ENCODE measurements around the gene MOB2.

MOB2 gene, protein sequence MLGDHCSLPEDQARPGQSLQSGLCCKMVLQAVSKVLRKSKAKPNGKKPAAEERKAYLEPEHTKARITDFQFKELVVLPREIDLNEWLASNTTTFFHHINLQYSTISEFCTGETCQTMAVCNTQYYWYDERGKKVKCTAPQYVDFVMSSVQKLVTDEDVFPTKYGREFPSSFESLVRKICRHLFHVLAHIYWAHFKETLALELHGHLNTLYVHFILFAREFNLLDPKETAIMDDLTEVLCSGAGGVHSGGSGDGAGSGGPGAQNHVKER

GRCh38 chr11:1486054-1486825 lies at the start of gene MOB2:
Gene MOB2, minus strand, starts transcription at chr11:1486779. Its CDS starts 223 bp downstream, at chr11:1486556.
- peak; percentile 66 for DNase-seq (ENCODE audit: low spot score)

GRCh38 chr11:1534682-1535081 lies 48.1 kb upstream of the MOB2 start:
- no peak for DNase-seq (ENCODE audit: low spot score)

- no peak for DNase-seq (ENCODE audit: low spot score)
Observed at GRCh38 chr11:1534171-1534570, 47.6 kb upstream of the MOB2 start.

- DNase-seq (ENCODE audit: low spot score) = no peak
Observed at GRCh38 chr11:1533342-1533725, 46.8 kb upstream of the MOB2 start.

GRCh38 chr11:1532606-1533341 lies 46.2 kb upstream of the MOB2 start:
- peak; percentile 86 for DNase-seq (ENCODE audit: low spot score)

GRCh38 chr11:1532014-1532586 lies 45.5 kb upstream of the MOB2 start:
- no peak for DNase-seq (ENCODE audit: low spot score)

DNA sequence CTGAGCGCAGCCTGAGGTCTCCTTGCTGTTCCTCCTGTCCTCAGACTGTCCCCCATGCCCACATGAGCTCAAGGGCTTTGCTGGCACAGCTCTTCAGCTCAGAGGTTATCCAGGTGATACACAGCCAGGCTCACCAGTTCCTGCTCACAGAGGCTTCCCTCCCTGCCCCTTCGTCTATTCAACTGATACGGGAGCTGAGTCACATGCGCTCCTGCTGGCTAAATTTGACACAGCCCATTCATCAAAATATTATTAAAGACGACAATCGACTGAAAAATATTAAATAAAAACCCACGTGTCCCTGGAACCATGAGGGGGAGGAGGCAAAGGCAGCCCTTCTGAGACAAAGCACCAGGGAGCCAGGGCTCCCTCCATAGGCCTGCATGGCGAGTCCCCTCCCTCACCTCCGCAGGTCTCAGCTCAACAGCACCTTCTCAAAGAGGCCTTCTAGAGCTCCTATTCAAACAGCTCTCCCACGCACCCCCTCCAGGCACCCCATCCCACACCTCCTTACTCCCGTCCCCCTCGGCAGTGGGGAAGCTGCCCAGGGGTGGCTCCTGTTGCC lies 45.0 kb upstream of the MOB2 start:
- DNase-seq (ENCODE audit: low spot score) = no peak

DNA sequence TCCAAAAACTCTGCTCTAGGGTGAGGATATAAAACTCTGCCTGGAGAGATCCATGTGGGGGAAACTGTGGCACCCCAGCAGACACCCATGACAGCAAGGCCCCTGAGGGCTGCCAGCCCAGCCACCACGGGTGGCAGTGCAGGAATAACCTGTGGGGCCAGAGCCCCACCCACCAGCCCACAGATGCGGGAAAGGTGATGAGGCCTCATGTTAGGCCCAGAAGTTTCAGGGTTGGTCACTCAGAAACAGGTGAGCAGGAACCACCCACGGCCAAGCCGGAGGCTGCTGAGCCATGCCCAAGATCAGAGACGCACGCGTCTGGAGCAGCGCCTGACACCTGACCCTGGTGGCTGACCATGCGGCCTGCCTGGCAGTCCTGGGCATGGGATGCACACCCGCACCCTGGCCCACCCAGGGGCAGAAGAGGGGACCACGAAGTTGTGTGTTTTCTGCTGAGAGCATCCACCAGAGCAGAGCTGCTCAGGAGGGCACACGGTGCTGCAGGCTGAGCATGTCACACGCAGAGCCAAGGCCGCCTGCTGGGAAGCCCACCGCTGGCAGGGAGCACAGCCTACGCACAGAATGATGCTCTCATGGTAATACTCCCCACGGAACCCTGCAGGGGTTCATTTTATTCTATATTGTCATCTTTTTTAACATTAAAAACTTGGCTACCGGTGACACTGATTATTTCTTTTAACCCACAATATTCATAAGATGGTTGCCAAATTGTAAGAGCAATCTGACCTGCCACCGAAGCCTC lies 44.3 kb upstream of the MOB2 start:
- DNase-seq (ENCODE audit: low spot score) = no peak

DNA sequence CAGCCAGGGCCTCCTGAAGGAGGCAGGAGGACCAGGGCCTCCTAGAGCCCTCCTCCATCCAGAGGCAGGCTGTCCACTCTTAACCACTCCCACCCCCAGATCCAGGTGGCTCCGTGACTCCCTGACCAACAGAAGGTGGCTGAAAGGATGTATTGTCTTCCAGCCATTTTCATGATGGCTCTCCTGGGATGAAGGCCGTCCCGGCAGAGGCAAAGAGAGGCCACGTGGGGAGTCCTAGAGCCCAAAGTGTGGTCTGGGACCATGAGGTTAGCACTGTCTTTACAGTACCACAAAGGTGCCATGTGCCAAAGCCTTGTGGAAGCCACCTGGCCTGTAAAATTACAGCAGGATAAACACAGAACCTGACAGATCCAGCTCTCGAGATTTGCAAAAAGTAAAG lies 43.2 kb upstream of the MOB2 start:
- DNase-seq (ENCODE audit: low spot score) = no peak

- no peak for DNase-seq (ENCODE audit: low spot score)
Observed at GRCh38 chr11:1529286-1529685, 42.7 kb upstream of the MOB2 start.

GRCh38 chr11:1528710-1529109 lies 42.1 kb upstream of the MOB2 start:
- no peak for DNase-seq (ENCODE audit: low spot score)

- no peak for DNase-seq (ENCODE audit: low spot score)
Observed at GRCh38 chr11:1526785-1527184, 40.2 kb upstream of the MOB2 start.

DNA sequence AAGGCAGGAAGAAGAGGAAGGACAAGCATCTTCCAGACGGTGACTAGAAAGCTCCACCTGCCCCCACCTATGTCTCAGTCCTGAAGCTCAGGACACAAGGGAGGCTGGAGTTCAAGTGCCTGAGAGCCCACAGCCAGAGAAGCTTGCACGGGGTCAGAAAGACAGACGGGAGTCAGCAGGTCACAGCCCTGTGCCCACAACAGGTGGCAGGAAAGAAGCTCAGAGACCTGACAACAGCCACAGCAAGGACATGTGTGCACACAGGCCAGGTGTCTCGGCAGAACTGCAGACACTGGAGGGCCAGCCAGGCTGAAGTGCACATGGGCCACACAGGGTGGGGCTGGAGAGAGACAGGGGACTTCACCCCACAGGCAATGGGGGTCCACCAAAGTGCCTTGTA lies 37.2 kb upstream of the MOB2 start:
- no peak for DNase-seq (ENCODE audit: low spot score)

DNA sequence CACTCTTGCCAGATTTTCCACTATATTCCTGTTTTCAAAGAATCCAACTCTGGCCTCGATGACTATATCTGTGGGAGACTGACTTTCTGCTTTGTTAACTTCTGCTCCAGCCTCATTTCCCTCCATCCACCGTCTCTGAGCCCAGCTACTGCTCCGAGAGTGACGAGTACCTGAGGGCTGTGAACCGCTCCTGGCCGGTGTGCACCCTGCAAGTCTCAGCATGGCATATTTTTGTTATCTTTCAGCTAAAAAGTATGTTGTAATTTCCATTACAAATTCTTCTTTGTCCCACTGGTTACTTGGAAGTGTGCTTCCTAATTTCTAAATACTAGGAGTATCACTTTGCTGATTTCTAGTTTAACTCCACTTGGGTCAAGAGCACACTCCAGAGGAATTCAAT lies 36.5 kb upstream of the MOB2 start:
- DNase-seq (ENCODE audit: low spot score) = no peak

GRCh38 chr11:1522081-1522424 lies 35.5 kb upstream of the MOB2 start:
- DNase-seq (ENCODE audit: low spot score) = no peak

DNA sequence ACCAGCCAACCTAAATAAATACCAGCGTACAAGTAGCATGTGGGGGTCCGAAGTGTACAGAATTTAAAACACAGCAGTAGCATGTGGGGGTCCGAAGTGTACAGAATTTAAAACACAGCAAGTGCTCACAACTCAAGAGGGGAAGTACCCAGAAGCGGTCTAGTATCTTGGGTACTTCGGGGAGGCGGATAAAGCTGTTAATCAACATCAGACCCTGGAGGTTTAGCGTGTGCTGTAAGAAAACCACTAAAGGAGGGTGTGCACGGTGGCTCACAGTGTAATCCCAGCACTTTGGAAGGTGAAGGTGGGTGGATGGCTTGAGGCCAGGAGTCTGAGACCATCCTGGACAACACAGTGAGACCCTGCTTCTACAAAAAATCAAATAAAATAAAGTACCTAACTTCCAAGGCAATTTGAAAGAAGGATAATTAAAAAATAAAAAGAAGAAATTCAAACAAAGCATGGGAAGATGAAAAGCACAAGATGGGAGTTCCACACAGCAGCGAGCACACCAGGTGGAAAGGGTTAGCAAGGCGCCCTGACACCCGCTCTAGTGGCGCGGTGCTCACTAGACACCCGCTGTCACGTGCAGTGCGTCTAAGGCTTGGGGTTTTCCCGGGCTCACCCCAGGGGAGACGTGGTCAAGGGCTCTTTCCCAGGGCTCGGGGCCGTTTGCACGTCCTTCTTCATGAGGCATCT lies 35.0 kb upstream of the MOB2 start:
- DNase-seq (ENCODE audit: low spot score) = no peak

DNA sequence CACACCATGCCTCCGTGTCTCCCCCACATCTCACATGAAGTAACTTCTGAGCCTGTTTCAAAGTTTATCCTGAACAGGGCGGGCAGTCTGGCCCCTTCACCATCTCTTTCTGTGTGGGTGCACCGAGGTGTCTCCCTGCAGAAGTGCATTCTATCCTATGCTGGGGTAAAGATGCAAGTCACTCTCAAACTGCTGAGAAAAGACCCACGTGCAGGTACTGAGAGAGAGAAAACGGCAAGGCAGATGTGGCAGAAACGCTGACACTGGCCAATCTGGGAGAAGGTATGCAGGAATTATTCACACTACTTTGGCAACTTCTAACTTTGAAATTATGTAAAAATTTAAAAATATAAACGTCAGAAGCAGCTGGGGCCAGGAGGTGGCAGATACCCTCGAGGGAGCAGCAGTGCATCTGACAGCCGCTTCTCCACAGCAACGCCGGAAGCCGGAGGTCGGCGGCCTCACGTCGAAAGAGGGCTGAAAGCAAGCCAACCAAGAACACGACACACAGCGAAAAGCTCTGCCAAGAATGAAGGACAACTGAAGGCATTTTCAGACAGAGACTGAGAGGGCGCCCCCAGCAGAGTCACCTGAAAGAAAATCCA lies 34.2 kb upstream of the MOB2 start:
- no peak for DNase-seq (ENCODE audit: low spot score)

DNA sequence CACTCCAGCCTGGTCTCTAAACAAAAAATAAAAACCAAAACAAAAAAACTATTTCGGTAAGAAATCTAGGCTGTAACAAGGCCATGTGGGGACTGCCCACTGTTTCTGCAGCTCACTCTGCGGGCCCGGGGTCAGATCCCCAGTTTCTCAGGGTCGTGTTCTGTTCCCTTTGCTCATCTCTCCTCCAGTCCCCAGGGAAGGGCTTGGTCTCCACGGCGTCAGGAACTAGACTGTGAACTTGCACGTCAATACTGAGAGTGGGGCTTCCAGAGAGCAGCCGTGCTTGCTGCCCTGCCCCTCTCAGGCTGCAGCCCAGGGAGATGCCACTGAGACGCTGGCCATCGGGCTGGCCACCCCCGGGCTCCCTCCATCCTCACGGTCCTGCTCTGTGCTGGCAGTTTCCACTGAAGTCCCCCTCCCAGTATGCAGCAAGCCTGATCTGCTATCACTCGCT lies 33.7 kb upstream of the MOB2 start:
- no peak for DNase-seq (ENCODE audit: low spot score)

GRCh38 chr11:1519028-1520010 lies 32.7 kb upstream of the MOB2 start:
- no peak for DNase-seq (ENCODE audit: low spot score)
